DMS53 (cell line): ENCODE measurements around the gene MRPL54.
A peak's percentile ranks its signal among the peaks of the same experiment; 100 is the strongest.
"Not testable (repeated sequence)": the region's sequence is repeated elsewhere in the genome, so short reads cannot be mapped to it uniquely, and the experiment has no call there.

Experiments
- DNase-seq: peaks from one replicate; lab custom pipeline; 2025; lab: John Stamatoyannopoulos, UW

Gene MRPL54

DNA sequence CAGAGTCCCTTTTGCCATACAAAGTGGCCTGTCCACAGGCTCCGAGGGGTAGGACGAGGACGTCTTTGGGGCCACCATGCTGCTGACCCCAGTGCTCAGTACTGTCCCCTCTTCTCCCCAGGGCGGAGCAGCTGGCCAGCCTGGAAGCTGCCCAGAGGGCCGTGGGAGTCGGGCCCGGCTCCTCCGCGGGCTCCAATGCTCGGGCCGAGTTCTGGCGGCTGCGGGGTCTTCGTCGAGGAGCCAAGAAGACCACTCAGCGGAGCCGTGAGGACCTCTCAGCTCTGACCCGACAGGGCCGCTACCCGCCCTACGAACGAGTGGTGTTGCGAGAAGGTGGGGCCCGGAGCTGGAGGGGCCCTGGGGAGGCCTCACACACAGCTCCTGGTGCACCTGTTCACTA, 22.1 kb upstream of the MRPL54 start:
- DNase-seq: no peak

GRCh38 chr19:3743486-3743885, 19.0 kb upstream of the MRPL54 start:
- DNase-seq: peak; percentile 33

DNA sequence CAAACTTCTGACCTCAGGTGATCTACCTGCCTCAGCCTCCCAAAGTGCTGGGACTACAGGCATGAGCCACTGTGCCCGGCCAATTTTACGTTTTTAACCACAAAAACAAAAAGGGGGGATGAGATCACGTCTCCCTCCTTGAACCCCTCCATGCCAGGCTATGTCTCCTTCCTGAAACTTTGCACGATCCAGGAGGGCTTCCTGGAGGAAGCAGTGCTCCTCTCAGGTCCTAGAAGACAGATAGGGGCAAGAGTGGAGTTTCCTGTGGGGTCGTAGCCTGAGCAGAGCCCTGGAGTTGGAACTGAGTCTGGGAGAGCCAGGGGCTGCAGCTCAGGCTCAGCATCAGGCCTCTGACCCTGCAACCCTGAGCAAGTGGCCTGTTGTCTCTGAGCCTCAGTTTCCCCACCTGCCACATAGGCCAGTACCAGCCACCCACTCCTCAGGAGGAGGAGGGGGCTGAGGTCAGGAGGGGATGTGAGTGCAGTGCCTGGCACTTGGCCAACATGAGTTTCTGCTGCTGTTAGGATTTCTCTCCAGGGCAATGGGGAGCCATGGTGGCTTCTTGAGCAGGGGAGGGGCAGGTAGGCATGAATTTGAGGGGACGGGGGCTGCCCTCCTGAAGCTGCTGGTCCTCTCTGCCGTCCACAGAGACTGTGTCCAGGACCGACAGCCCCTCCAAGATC, 17.0 kb upstream of the MRPL54 start:
- no peak for DNase-seq

GRCh38 chr19:3746371-3747056, 16.0 kb upstream of the MRPL54 start:
- DNase-seq: no peak

- DNase-seq: peak; percentile 42
These were observed 13.5 kb upstream of the MRPL54 start for GRCh38 chr19:3748965-3749364.

GRCh38 chr19:3750211-3750610, 12.3 kb upstream of the MRPL54 start:
- no peak for DNase-seq

DNA sequence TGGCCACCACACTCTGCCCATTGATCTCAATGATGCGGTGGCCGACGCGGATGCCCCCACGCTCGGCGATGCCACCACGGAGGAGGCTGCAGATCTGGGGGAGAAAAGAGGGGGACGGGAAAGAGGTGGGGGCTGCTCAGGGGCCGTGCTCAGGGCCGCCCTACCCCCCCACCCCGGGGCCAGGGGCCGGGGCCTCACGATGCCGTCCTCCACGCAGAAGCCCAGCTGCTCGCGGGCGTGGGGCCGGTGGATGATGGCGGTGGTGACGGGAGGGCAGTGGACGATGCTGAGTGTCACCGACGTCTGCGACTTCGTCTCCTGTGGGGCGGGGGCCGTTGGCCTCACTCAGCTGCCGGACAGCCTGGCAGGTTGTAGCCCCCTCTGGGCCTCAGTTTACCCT, 11.2 kb upstream of the MRPL54 start:
- no peak for DNase-seq

GRCh38 chr19:3752492-3752891, 10.0 kb upstream of the MRPL54 start:
- no peak for DNase-seq

DNA sequence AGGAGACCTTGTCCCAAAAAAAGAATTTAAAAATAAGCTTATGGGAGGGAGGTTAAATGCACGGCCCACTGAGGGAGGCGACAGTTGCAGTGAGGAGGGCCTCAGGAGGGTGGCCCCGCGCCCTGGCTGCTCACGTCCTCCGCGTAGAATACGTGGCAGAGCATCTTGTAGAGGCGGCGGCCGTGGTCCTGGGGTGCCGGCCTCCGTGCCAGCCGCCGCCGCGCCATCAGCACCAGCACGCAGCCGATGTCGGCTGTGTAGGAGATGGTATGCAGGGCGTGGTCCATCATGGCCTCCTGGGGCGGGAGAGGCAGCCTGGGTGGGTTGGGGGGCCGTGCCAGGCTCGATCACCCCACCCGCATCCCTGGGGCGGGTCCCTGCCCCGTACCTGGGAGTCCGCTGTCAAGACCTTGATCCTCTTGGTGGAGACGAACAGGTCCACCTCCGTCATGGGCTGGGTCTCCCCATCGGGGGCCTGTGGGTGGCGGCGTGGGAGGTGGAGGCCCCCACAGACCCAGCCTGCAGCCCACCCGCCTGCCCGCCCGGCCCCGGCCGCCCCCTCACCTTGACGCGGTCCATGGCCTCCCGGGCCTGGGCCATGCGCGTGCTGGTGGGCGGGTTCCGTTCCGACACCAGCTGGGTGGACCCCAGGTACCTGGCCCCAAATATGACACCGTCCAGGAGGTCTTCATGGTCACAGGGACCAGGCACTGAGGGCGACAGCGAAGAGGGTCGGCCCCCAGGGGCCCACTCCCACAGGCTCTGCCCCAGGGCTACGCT, 8.7 kb upstream of the MRPL54 start:
- DNase-seq: no peak

- DNase-seq: not testable (repeated sequence)
These were observed 4.8 kb upstream of the MRPL54 start for GRCh38 chr19:3757705-3758104.

DNA sequence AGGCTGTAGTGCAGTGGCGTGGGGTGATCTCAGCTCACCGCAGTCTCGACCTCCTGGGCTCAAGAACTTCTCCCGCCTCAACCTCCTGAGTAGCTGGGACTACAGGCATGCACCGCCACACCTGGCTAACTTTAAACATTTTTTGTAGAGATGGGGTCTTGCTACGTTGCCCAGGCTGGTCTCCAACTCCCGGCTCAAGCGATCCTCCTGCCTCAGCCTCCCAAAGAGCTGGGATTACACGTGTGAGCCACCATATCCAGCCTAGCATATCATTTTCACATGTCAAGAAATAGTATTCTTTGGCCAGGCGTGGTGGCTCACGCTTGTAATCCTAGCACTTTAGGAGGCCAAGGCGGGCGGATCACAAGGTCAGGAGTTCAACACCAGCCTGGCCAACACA, 4.2 kb upstream of the MRPL54 start:
- DNase-seq: not testable (repeated sequence)

DNA sequence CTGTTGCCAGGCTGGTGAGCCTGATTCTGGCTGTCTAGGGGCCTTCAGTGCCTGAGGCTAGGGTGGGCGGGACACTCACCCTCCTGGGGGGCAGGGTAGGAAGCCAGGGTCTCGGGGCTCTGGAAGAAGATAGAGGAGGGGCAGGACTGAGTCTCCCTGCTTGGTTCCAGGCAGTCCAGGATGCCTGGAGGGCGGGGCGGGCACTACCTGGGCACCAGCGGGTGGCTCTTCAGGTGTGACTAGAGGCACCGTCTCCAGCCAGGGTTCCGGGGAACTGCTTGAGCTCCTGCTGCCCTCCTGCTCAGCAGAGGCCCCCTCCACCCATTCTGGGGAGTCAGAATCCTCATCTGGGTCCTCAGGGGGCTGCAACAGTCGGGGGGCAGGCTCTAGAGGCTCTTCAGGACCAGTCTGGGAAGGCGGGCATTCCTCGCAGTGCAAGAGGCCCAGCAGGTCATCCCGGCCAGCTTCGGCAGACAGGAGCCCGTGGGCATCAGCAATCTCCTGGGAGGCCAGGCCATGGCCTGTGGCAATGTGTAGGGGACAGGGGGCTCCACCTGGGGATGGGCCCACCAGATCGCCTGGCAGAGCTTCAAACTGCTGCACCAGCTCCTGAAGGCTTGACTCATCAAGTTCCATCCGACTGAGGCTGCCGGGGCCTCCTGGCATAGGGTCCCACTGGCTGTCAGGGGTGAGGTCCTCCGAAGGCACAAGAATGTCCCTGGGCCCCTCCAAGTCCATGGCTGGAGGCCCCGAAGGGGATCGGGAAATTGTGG, 2.8 kb upstream of the MRPL54 start:
- DNase-seq: no peak

- DNase-seq: peak; percentile 27
These were observed 1.6 kb upstream of the MRPL54 start for GRCh38 chr19:3760871-3761361.

DNA sequence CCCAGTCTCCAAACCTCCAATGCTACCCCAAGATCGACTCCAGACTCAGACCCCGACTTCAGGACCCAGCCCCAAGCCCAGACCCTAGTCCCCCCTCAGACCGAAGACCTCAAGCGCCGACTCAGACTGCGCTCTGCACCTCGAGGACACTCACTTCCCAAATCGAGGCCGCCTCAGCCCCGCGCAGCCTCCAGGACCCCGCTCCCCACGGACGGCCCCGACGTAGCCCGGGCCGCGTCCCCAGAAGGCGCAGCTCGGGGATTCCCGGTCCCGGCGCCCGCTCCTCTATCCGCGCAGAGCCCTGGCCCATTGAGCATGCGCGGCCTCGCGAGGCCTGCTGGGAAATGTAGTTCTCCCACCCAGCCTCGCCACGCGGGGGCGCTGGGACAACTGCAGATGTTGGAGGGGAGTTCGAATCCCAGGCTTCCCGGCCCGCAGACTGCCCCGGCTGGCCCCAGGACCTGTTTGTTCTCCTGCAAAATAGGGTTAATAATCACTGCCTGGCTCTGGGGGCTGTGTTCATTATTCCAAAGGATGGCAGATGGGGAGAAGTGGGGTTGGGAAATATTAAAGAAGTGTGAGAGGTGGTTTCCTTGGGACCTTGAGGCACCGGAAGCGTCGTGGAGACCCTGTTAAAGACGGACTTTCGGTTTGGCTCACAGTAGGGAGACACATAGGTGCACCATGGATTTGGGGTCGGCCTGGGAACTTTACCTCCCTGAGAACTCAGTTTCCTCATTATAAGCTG, 926 bp upstream of the MRPL54 start, which contains the start of gene APBA3:
Gene APBA3 (minus strand): TSS at position 311 of the 748 bp plus-strand sequence. CDS start 1,428 bp downstream, outside the sequence.
- peak; percentile 90 for DNase-seq

- DNase-seq: no peak
These were observed 380 bp upstream of the MRPL54 start for GRCh38 chr19:3762130-3762473.

- no peak for DNase-seq
These were observed 2.6 kb downstream of the MRPL54 start for GRCh38 chr19:3765121-3765520.

- not testable (repeated sequence) for DNase-seq
These were observed 3.3 kb downstream of the MRPL54 start for GRCh38 chr19:3765757-3766156.

GRCh38 chr19:3766520-3766919, 4.0 kb downstream of the MRPL54 start:
- DNase-seq: no peak

GRCh38 chr19:3767050-3767449, 4.6 kb downstream of the MRPL54 start:
- no peak for DNase-seq

DNA sequence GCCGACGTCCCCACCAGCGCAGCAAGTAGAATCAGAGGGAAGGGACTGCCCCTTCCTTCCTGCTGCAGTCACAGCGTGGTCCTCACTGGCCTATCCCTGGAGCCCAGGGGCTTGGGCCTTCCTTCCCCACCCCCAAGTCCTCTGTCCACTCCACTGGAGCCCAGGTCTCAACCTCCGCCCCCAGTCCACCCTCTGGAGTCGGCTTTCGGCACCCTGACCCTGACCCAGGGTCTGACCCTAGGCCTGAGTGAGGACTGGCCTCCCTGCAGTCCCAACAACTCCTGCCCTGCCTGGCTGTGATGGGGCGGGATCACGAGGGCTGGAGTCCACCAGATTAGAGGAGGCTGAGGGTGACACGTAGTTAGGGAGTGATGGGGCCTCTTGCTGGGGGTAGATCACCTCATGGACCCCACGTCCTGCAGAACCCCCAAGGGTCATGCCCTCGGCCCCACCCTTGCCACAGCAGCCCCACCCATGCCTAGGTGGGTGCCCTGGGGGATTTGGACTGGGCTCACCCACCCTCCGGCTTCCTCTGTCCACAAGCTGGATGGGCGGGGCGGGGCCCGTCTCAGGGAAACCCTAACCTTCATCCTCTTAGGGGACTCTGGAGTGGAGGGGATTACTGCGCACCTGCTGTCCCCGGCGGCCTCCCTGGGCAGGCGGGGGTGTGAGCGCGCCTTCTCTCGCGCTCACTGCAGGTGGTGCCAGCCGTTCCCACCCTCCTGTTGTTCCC, 5.7 kb downstream of the MRPL54 start:
- no peak for DNase-seq

DNA sequence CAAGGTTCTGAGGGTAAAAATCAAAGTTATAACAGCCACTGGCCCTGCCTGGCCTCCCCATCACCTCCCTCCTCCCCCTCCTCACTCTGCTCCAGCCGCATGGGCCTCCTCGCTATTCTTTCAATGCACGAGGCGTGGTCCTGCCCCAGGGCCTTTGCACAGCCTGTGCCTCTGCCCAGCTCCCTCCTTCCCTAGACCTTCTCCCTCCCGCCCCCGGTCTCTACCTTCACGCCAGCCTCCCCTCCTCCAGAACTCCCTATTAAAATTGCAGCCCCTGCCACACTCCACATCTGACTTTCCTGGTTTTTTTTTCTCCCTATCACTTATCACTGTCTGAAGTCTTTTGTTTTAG, 6.2 kb downstream of the MRPL54 start:
- no peak for DNase-seq
